Dendritic cell treated with granulocyte-macrophage colony-stimulating factor and Interleukin-4, amounts not matched to agents 40 ng/mL and 50 ng/mL, for 4 days (primary cell): Measurements from ENCODE around the gene TRIM74.
"Not testable (repeated sequence)": the region's sequence is repeated elsewhere in the genome, so short reads cannot be mapped to it uniquely, and the experiment has no call there.

ENCODE experiments used
- H3K27ac Mint-ChIP-seq: one replicate; pipeline ENCODE4 v1.8.0; 2022; ENCODE audit warnings: mild to moderate bottlenecking, mixed read lengths
- H3K27me3 Mint-ChIP-seq: one replicate; pipeline ENCODE4 v1.8.0; 2022; ENCODE audit warnings: mild to moderate bottlenecking, mixed read lengths
- H3K36me3 Mint-ChIP-seq: one replicate; pipeline ENCODE4 v1.8.0; 2022; ENCODE audit warnings: low read depth, mixed read lengths
- H3K4me1 Mint-ChIP-seq: one replicate; pipeline ENCODE4 v1.8.0; 2022; ENCODE audit warnings: low read depth, mixed read lengths
- H3K4me3 Mint-ChIP-seq: one replicate; pipeline ENCODE4 v1.8.0; 2022; ENCODE audit warnings: mild to moderate bottlenecking, moderate library complexity, mixed read lengths
- H3K9me3 Mint-ChIP-seq: one replicate; pipeline ENCODE4 v1.8.0; 2022; ENCODE audit warnings: mixed read lengths
- intact Hi-C: fragments of 100-400 bp; cut with micrococcal nuclease; formaldehyde crosslinking; loops from one replicate; pipeline ENCODE4 v1.15.0; 2022

The TRIM74 gene

DNA sequence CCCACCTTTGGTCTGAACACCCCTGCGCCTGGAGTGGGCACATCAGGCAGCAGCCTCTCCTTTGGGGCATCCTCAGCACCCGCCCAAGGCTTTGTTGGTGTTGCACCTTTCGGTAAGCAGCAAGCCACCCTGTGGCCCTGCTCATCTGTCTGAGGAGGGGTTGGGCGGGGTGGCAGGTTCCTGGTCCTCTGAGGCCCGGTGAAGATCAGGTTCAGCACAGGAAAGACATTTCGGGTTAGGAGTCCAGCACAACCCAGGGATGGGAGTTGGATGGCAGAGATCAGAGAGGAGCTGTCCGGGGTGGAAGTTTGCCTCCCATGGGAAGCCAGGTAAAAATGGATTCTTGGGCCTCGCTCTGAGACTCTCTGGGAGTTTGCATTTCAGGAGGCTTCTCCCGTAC, 23.7 kb downstream of the TRIM74 start:
- H3K27me3 Mint-ChIP-seq, H3K9me3 Mint-ChIP-seq, H3K27ac Mint-ChIP-seq, H3K4me3 Mint-ChIP-seq, intact Hi-C loops: not testable (repeated sequence)
- peaks cover 71% of the 10 kb centered on the region for H3K36me3 Mint-ChIP-seq
- H3K4me1 Mint-ChIP-seq = peaks cover 16% of the 10 kb centered on the region

DNA sequence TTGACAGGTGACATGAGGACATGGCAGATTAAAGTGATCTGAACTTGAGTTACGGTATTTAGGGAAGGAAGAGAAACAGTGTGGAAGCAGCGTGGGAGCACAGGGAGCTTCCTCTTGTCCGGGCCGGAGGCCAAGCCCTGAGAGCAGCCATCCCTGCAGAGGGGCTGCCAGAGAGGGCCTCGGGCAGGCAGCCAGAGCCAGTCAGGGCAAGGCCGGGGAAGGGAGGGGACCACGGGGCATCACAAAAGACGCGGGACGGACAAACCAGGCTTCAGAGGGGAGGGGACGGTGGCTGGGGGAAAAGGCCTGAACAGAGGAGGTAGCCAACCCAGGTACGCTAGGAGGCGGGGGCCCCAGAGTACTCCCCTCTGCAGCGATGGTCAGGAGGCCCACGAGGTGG, 24.3 kb downstream of the TRIM74 start:
- H3K4me1 Mint-ChIP-seq = peaks cover 16% of the 10 kb centered on the region
- H3K9me3 Mint-ChIP-seq, intact Hi-C loops, H3K4me3 Mint-ChIP-seq, H3K27ac Mint-ChIP-seq, H3K27me3 Mint-ChIP-seq: not testable (repeated sequence)
- H3K36me3 Mint-ChIP-seq = peaks cover 71% of the 10 kb centered on the region

DNA sequence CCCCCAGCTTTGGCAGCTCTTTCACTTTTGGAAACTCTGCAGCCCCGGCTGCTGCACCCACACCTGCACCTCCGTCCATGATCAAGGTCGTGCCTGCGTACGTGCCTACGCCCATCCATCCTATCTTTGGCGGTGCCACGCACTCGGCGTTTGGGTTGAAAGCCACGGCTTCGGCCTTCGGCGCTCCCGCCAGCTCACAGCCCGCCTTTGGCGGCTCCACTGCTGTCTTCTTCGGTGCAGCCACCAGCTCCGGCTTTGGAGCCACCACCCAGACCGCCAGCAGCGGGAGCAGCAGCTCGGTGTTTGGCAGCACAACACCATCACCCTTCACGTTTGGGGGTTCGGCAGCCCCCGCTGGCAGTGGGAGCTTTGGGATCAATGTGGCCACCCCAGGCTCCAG, 26.3 kb downstream of the TRIM74 start:
- H3K27ac Mint-ChIP-seq, H3K9me3 Mint-ChIP-seq, H3K4me3 Mint-ChIP-seq, H3K27me3 Mint-ChIP-seq, intact Hi-C loops: not testable (repeated sequence)
- Mint-ChIP-seq H3K36me3 (peaks cover 68% of the 10 kb centered on the region), H3K4me1 (peaks cover 14% of the 10 kb centered on the region)

DNA sequence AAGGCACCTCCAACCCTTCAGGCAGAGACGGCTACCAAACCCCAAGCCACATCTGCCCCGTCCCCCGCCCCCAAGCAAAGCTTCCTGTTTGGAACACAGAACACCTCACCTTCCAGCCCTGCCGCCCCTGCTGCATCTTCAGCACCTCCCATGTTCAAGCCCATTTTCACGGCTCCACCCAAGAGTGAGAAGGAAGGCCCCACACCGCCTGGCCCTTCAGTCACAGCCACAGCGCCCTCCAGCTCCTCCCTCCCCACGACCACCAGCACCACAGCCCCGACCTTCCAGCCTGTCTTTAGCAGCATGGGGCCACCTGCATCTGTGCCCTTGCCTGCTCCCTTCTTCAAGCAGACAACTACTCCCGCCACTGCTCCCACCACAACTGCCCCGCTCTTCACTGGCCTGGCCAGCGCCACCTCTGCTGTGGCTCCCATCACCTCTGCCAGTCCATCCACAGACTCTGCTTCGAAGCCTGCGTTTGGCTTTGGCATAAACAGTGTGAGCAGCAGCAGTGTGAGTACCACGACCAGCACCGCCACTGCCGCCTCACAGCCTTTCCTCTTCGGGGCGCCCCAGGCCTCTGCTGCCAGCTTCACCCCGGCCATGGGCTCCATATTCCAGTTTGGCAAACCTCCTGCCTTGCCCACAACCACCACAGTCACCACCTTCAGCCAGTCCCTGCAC, 27.1 kb downstream of the TRIM74 start:
- H3K9me3 Mint-ChIP-seq, H3K27ac Mint-ChIP-seq, intact Hi-C loops, H3K4me3 Mint-ChIP-seq, H3K27me3 Mint-ChIP-seq: not testable (repeated sequence)
- H3K4me1 Mint-ChIP-seq = peaks cover 18% of the 10 kb centered on the region
- peaks cover 67% of the 10 kb centered on the region for H3K36me3 Mint-ChIP-seq

DNA sequence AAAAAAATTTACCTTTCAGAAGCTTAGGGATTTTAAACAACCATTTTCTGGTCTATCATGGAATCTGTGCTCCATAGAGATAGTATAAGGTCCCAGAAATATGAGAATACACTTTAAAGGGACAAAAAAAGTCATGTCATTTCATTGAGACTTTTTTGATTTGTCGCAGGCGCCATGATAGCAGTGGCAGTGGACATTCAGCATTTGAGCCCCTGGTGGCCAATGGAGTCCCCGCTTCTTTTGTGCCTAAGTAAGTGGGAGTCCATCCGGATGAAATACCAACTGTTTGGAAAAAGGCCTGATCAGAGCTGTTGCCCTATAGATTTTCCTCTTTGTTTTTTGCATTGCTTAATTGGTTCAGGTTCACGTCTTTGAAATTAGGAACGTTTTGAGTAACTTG, 41.0 kb downstream of the TRIM74 start:
- intact Hi-C loops, H3K27ac Mint-ChIP-seq, H3K4me3 Mint-ChIP-seq, H3K27me3 Mint-ChIP-seq, H3K9me3 Mint-ChIP-seq: not testable (repeated sequence)
- Mint-ChIP-seq H3K4me1 (peaks cover 20% of the 10 kb centered on the region), H3K36me3 (peaks cover 77% of the 10 kb centered on the region)

DNA sequence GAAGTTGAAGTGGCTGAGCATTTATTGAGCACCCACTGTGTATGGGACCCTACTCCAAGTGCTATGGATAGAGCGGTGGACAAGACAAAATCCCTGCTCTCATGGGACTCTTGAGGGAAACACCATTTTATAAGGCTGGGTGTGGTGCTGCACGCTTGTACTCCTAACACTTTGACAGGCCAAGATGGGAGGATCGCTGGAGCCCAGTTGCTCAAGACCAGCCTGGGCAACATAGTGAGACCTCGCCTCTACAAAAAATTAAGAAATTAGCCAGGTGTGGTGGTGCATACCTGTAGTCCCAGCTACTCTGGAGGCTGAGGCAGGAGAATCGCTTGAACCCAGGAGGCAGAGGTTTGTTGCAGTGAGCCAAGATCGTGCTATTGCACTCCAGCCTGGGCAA, 41.5 kb downstream of the TRIM74 start:
- intact Hi-C loops, H3K27ac Mint-ChIP-seq, H3K27me3 Mint-ChIP-seq, H3K9me3 Mint-ChIP-seq, H3K4me3 Mint-ChIP-seq: not testable (repeated sequence)
- Mint-ChIP-seq H3K36me3 (peaks cover 81% of the 10 kb centered on the region), H3K4me1 (peaks cover 24% of the 10 kb centered on the region)

DNA sequence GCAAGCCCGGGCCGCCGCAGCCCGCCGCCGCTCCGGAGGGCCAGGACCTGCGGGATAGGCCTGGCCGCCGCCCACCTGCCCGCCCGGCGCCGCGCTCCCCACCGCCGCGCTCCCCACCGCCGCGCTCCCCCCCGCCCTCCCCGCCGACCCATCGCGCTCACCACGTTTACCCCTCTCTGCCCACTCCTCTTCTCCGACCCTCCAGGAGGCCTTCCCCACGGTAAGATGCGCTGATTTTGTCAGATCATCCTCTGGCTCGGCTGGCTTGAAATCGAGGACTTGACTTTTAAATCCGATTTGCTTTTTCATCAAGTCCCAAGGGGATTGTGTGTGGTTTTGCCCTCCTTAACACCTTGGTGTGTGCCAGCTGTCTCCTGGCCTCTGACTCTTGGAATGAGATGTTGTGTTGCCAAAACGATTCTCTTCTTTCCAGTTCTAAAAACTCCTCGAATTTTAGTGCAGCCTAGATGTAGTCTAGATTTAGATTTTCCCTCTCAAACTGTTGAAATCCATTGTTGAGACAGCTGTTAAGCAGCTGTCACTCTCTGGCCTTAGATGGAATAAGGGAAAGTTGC, 43.6 kb downstream of the TRIM74 start:
- Mint-ChIP-seq H3K27me3 (no peaks in the 10 kb centered on the region), H3K36me3 (peaks cover 73% of the 10 kb centered on the region), H3K4me3 (peak overlapping the region; percentile 98), H3K4me1 (peaks cover 24% of the 10 kb centered on the region), H3K9me3 (no peaks in the 10 kb centered on the region), H3K27ac (peak overlapping the region; percentile 95)
- intact Hi-C loops = no loop called here

DNA sequence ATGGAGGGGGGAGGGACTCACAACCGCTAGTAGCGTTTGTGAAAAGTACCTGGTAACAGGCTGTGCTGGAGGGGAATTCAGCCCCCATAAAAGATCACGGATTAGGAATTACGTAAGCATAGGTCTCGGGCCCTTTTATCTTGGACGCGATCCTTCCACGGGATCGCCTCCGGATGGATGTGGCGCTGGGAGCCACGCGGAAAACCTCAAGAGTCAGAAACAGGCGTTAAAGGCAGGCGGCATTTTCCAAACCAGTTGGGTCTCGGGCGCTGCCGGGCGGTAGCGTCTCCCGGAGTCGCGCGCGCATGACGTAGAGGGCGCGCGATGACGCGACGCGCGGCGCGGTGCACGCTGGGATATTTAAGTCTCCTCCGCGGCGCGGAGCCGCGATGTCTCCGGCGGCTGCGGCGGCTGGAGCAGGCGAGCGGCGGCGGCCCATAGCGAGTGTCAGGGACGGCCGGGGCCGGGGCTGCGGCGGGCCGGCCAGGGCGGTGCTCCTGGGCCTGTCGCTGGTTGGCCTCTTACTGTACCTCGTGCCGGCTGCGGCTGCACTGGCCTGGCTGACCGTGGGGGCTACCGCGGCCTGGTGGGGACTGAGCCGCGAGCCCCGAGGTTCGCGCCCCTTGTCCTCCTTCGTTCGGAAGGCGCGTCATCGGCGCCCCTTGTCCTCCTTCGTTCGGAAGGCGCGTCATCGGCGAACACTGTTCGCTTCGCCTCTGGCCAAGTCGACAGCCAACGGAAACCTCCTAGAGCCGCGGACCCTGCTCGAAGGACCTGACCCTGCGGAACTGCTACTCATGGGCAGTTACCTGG, 44.3 kb downstream of the TRIM74 start, which contains the start of gene POM121:
POM121 (plus strand) TSS at position 363 of the 813 bp plus-strand sequence; CDS start at position 390, 27 bp downstream.
- Mint-ChIP-seq H3K4me1 (peaks cover 24% of the 10 kb centered on the region), H3K27ac (peak within 1 kb of the TSS; percentile 95), H3K9me3 (no peaks in the 10 kb centered on the region), H3K36me3 (peaks cover 73% of the 10 kb centered on the region), H3K4me3 (peak within 1 kb of the TSS; percentile 98), H3K27me3 (no peaks in the 10 kb centered on the region)
- intact Hi-C loops = no loop called here

DNA sequence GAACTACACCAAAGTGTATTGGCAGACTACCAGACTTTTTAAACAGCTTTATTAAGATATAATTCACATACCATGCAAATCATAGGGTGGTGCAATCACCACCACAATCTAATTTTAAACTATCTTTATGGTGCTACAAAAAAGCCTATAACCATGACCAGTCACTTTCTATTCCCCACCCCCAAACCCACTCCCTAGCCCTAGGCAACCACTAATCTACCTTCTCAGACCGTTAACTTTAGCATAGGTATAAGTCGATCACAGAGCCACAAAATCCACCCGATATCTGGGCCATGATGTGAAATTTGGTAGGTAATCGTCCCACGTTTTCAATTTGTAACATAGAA, 44.9 kb downstream of the TRIM74 start:
- H3K4me1 Mint-ChIP-seq = peaks cover 24% of the 10 kb centered on the region
- H3K27me3 Mint-ChIP-seq = no peaks in the 10 kb centered on the region
- peaks cover 72% of the 10 kb centered on the region for H3K36me3 Mint-ChIP-seq
- intact Hi-C loops = no loop called here
- H3K27ac Mint-ChIP-seq = peak overlapping the region; percentile 95
- no peaks in the 10 kb centered on the region for H3K9me3 Mint-ChIP-seq
- peak overlapping the region; percentile 98 for H3K4me3 Mint-ChIP-seq

DNA sequence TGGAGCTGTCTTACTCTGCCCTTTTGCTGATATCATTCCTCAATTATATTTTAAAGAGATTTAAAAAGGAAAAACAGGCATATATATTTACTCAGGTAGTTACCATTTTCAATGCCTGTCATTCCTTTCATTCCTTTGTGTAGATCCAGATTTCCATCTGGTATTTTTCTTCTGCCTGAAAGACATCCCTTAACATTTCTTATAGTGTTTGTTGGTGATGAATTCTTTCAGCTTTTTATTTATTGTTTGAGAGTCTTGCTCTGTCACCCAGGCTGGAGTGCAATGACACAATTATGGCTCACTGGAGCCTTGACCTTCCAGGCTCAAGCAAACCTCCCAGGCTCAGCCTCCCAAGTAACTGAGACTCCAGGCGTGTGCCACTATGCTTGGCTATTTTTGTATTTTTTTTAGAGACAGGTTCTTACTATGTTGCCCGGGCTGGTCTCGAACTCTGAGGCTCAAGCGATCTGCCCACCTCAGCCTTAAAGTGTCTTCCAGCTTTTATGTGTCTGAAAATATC, 50.0 kb downstream of the TRIM74 start:
- peaks cover 61% of the 10 kb centered on the region for H3K36me3 Mint-ChIP-seq
- intact Hi-C loops = no loop called here
- H3K27ac Mint-ChIP-seq = no peak overlapping the region
- H3K9me3 Mint-ChIP-seq = no peaks in the 10 kb centered on the region
- H3K4me3 Mint-ChIP-seq = no peak overlapping the region
- peaks cover 11% of the 10 kb centered on the region for H3K4me1 Mint-ChIP-seq
- no peaks in the 10 kb centered on the region for H3K27me3 Mint-ChIP-seq

DNA sequence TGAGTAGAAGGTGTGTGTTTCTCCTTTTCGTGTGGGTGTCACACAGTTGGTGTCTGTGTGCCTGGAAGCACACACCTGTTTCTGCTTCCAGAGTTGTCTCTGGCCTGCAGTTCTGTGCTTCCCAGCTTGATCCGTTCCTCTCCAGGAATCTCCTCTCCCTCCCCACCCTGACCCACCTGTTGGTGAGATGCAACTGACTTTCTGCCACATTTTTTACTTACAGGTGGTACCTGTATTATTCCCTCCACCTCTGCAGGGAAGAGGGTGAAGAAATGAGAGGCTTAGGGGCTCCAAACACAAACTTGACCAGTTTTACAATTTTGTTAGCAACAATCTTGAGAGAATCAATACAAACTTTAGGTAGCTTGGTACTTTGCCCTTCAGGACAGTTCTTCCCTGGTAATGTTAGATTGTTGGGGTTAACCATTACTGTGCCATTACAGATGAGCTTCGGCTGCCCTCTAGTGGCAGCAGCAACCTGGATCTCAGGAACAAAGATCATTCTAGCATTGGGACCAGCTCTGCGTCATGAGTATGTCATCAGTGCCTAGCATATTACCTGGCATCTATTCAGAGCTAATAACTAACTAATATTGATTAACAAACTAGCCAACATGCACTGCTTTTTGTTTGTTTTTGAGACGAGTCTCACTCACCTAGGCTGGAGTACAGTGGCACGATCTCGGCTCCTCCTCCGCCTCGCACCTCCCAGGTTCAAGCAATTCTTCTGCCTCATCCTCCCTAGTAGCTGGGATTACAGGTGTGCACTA, 54.3 kb downstream of the TRIM74 start:
- H3K27ac Mint-ChIP-seq, H3K27me3 Mint-ChIP-seq, H3K4me1 Mint-ChIP-seq, H3K9me3 Mint-ChIP-seq, H3K4me3 Mint-ChIP-seq: not testable (repeated sequence)
- H3K36me3 Mint-ChIP-seq = peaks cover 65% of the 10 kb centered on the region
- intact Hi-C loops = loop anchor here (2.0 kb wide), 1 partner anchor 88 kb away; no protein-coding TSS in a partner anchor

DNA sequence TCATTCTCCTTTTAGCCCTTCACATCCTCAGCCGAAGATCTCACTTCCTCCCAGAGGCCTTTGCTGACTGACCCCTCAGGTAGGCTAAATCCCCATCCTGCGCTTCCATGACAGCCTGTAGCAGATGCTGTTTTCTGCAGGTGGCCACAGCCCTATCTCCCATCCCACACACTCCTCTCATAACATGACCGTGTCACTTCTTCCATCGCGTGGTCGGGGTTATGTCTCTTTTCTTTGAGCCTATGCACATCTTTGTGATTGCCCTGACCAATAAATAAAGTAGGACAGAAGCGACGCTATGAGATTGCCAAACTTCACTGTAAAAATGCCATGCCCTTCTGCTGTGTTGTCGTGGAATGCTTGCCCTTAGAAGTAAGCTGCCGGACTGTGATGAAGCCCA, 55.5 kb downstream of the TRIM74 start:
- not testable (repeated sequence) for H3K4me3 Mint-ChIP-seq, H3K27ac Mint-ChIP-seq, H3K9me3 Mint-ChIP-seq, H3K27me3 Mint-ChIP-seq
- intact Hi-C loops = loop anchor here (2.0 kb wide), 1 partner anchor 87 kb away; no protein-coding TSS in a partner anchor
- peaks cover 13% of the 10 kb centered on the region for H3K4me1 Mint-ChIP-seq
- H3K36me3 Mint-ChIP-seq = peaks cover 69% of the 10 kb centered on the region

DNA sequence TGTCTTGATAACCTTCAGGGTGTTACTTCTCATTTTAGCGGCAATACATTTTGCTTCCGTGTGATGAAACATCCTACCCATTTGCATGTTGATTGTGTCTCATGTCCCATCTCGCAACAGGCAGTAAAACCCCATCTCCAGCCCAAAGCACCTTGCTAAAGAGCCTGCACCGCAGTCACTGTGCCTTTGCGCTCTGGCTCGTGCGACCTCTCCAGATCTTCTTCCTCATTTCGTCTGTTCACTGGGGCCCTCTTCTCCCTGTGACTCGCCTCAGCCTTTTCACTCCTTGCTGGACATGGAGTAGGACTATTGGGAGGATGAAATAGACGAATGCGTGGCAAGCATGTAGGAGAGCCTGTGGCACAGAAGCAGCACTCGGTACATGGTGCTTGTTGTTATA, 57.9 kb downstream of the TRIM74 start:
- H3K4me1 Mint-ChIP-seq = peaks cover 13% of the 10 kb centered on the region

More for the DNA sequence above, 57.9 kb downstream of the TRIM74 start:
- intact Hi-C loops, H3K27me3 Mint-ChIP-seq, H3K4me3 Mint-ChIP-seq, H3K9me3 Mint-ChIP-seq: not testable (repeated sequence)
- Mint-ChIP-seq H3K27ac (peak overlapping the region; percentile 6), H3K36me3 (peaks cover 71% of the 10 kb centered on the region)
